HG03103 (cell line): ENCODE results near the gene TEAD1.

ENCODE experiments used
- ATAC-seq: cut with Tn5 transposase; IDR thresholded peaks from one replicate; pipeline ENCODE4 v1.9.1; 2021; ENCODE audit warnings: low read depth; ENCODE audit not compliant: unreplicated experiment

Gene TEAD1

DNA sequence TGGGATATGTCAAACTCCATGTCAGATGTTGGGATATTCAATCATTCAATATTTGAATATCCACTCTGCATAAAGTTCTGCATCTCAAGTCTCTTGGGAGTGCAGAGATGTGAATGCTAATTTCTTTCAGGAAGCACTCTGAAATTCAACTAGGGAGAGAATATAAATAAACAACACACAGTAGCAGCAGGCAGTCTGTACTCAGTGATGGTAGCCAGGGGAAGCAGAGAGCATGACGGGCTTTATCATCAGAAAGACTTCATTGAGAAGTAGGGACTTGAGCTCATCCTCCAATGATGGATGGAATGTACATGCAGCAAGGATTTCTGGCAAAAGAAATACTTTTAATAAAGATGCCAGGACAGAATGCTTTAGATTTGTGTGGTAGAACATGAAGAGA lies 9.8 kb upstream of the TEAD1 start:
- ATAC-seq = no peak

DNA sequence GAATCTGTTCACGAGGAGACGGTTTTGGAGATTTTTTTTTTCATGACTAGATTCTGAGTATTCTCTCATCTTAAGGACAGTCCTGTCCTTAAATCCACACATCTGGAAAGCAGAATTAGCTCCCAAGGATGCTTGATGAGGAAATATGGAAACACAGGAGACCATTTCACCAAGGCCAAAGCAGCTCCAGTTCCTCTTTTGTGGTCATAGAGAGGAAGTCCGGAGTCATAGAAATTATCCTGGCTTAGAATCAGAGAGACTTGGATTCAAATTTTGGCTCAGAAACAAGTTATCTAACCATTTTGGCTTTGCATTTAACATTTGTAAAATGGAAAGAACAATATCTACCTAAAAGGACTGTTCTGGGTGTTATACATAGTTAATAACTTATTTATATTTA lies 7.3 kb upstream of the TEAD1 start:
- no peak for ATAC-seq

DNA sequence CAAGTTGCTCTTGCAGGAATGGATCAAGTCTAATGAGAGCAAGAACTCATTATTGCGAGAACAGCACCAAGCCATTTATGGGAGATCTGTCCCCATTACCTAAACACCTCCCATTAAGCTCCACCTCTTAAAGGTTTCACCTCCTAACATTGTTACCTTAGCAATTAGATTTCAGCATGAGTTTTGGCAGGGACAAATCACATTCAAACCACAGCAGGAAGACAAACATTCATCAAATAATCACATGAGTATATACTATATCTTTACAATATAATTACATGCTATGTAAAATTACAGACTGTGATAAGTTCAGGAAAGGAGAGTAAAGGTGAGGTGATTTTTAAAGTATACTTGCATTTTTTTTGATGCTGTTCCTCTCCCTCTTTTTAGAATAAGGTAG lies 6.6 kb upstream of the TEAD1 start:
- ATAC-seq = no peak

DNA sequence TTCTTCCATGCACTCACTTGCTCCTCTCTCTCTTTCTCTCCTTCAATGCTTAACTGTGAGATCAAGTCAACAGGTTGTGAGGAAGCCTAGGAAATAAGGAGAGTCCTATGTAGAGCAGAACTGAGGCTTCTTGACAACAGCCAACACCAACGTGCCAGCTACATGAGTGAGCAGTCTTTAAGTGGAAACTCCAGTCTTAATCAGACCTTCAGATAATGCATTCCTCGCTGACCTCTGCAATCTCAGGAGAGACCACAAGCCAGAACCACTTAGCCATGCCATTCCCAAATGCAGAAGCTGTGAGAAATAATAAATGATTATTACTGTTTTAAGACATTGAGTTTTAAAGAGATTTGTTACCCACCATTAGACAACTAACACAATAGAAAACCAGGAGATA lies 6.1 kb upstream of the TEAD1 start:
- no peak for ATAC-seq

DNA sequence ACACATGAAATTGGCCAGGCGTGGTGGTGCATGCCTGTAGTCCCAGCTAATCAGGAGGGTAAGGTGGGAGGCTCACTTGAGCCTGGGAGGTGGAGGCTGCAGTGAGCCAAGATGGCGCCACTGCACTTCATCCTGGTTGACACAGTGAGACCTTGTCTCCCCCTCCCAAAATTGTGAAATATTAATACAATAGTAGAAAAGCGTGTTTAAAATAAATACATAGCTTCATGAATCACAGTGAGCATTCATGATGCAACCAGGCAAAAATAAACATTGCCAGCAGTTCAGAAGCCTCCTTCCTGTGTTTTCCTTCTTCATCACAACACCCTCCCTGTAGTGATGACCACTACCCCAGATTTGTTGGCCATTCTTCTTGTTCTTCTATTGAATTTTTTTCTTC lies 4.3 kb upstream of the TEAD1 start:
- ATAC-seq = no peak

- no peak for ATAC-seq
Observed at GRCh38 chr11:12671370-12671769, 2.9 kb upstream of the TEAD1 start.

DNA sequence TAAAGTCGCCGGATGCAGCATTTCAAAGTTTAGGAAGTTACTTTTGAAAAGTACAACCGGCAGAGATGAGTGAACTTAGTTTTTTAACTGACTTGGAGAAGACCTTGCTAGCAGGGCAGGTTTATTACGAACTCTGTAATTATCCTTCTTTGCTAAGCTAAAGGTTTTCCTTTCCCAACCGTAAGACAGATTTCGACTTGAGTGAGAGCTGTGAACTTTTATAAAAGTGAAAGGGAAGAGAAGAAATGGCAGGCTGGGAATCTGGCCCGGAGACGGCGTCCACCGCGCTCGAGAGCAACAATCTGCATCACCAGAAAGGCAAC lies 659 bp upstream of the TEAD1 start:
- no peak for ATAC-seq

DNA sequence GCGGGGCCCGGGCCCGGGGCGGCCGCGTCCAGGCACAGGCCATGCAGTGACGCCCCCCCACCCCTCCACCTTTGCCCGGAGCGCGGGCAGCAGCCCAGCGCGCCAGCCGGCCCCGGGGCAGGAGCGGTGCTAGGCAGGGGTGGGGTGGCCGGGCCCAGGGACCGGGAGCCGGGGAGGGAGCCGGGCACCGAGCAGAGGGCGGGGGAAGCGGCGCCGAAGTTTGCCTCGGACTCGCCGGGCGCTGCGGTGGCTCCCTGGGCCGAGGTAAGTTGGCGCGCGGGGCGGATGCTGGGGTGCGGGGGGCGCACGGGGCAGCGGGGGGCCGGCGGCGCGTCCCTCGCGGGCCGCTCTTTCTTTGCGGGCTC lies 332 bp downstream of the TEAD1 start:
- peak; percentile 28 for ATAC-seq

GRCh38 chr11:12674936-12675696 lies 895 bp downstream of the TEAD1 start:
- no peak for ATAC-seq

DNA sequence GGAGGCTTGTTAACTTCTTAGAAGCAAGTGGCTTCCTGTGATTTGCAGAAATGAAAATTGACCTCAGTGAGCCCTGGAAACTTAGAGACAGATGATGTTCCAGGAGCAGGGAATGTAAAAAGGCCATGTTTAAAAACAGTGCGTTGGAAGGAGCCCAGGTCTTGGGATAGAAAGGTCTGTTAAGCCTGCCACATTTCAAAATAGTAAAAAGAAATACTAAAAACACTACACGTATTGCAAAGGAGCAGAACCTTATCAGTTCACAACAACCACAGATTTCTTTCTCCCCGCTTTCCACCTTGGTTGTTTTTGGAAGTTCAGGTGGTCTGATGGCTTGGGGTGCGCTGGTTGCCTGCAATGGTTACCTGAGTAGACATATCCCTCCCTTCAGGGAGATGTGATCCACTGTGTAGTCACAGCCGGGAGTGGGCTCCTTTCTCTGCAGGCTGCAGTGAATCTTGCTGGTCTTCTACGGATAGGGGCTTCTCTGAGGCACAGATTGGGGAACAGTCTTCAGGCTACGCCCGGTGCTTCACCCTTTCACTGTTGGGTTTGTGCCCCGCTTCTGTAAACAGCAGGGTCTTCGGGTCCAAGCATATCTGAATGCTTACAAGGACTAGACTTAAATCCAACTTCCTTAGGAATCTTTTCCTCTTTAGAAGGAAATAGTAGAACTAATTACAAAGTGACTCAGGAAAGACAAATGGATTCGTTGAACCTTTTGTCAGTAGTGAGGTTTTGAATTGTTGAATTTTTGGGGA lies 1.9 kb downstream of the TEAD1 start:
- no peak for ATAC-seq

DNA sequence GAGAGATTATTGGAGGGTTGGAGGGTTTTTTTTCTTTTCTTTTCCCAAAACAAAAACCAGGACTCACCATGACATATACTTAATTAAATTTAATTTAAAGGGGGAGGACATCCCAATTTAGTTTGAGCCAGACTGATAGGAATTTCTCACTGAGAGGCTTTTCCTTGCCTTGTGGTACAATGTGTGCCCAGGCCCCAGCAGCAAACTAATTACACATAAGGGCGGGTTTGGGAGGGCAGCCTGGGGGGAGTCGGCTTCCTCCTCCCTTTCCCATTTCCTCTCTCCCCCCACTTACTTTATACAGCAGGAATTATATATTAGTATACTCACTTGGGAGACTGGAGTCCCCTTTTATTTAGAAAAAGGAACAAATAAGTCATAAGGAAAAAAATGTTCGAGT lies 2.9 kb downstream of the TEAD1 start:
- no peak for ATAC-seq

DNA sequence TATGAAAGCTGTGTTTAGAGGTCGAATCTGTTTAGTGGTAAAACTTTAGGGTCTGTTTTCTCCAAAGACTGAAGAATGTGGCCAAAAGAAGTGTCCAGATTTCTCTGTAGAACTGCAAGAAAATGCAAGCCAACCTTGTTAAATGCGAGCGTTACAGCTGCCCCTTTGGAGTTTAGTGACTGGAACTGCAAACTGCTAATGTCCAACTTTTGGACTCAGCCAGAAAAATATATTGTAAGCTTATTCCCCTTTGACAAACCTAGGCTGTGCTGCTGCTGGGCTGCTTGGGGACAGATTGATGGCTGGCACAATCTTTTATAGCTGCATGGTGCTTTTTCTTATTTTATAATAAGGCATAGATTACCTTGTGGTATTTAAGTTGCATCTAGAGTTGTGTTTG lies 3.9 kb downstream of the TEAD1 start:
- no peak for ATAC-seq

- ATAC-seq = no peak
Observed at GRCh38 chr11:12678991-12679390, 4.8 kb downstream of the TEAD1 start.

DNA sequence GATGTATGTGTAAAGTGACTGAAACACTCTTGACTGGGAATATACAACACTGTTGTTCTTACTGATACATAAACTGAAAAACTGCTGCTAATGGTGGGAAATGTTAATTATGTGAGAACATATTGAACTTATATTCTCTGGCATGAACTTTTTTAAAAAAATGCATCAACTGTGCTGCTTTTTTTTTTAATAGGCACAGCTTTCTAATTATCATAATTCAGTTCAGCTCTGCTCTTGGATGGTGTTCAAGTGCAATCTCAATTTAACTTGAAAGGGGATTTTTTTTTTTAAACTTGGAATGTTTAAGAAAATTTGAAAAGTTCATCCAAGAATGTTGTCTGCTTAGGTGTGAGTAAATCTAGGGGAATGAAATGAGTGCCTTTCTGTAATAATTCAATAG lies 5.2 kb downstream of the TEAD1 start:
- no peak for ATAC-seq

- ATAC-seq = no peak
Observed at GRCh38 chr11:12680246-12680939, 6.2 kb downstream of the TEAD1 start.

DNA sequence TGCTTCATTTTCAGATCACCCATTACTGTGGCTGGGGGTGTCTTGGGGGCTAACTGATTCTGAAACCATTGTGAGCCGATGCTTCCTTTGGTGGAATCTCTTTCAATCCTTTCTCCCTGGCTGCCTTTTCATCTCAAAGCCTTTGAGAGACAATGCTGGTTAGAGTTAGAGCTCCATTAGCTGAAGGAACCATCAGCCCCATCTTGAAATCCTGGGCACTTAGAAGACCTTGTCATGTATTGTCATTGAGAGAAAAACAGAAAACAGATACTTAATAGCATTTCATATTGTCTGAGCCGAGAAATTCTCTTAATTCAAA lies 6.7 kb downstream of the TEAD1 start:
- no peak for ATAC-seq

- ATAC-seq = no peak
Observed at GRCh38 chr11:12681466-12681865, 7.2 kb downstream of the TEAD1 start.

GRCh38 chr11:12682288-12682687 lies 8.1 kb downstream of the TEAD1 start:
- ATAC-seq = no peak

DNA sequence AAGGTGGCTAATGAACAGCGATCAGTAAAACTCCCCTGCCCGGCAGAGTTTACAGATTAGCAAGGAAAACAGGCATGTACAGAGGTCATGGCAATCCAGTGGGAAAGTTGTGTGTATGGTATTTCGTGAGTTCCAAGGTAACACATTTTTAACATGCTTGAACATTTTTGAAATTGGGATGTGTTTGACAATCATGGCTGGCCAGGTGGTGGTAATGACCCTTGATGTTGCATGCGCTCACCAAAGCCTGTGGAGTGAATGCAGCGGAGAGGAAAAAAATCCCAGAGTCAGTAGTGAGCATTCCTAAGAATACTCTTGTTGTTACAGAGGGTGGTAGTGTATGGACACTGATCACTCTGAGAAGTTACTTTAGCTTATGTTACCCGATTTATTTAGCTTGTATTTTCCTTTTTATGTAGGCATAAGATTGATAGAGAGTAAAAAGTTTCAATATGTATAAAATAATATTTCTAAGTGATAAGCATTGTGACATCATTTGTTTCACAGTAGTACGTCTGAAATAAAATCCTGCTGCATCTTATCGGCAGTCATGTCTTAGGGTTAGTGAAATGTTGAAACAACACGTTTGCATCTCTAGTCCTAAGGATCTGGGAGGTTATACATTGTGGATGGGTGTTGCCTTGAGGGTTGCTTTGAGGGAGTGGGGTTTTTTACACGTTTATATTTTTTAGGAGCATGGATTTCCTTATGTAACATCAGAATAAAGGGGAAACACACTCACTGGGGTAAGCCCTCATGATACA lies 8.7 kb downstream of the TEAD1 start:
- no peak for ATAC-seq

- ATAC-seq = no peak
Observed at GRCh38 chr11:12683874-12684273, 9.7 kb downstream of the TEAD1 start.

GRCh38 chr11:12684315-12684714 lies 10.1 kb downstream of the TEAD1 start:
- ATAC-seq = no peak
